Activated CD8-positive, alpha-beta T cell treated with anti-CD3 and anti-CD28 coated beads for 36 hours (primary cell): ENCODE results near the gene OOSP4A. TPM values are rescaled to one million over a fixed set of nuclear protein-coding genes. Genes with fewer than 3 reads are reported as not detected.

ENCODE experiments used
- ATAC-seq: fragments of 200-7000 bp; cut with Tn5 transposase; one replicate; pipeline ENCODE4 v1.10.0; 2021; ENCODE audit warnings: mild to moderate bottlenecking, moderate library complexity
- CTCF ChIA-PET: fragments of 350-600 bp; sonication (Branson Sonifier 250); formaldehyde crosslinking; loops from one replicate; lab custom pipeline; 2021; ENCODE audit warnings: antibody characterized with exemption; lab: Charles Lee
- POLR2A ChIA-PET: fragments of 350-600 bp; sonication (Branson Sonifier 250); formaldehyde crosslinking; loops from one replicate; lab custom pipeline; 2021; ENCODE audit warnings: antibody characterized with exemption; lab: Charles Lee
- DNase-seq: peaks from one replicate; pipeline ENCODE4 v3.0.0-alpha.2; 2020
- H3K27ac Mint-ChIP-seq: one replicate; pipeline ENCODE4 v1.8.0; 2021; ENCODE audit warnings: mild to moderate bottlenecking, mixed read lengths
- H3K27me3 Mint-ChIP-seq: one replicate; pipeline ENCODE4 v1.8.0; 2021; ENCODE audit warnings: mixed read lengths
- H3K36me3 Mint-ChIP-seq: one replicate; pipeline ENCODE4 v1.8.0; 2021; ENCODE audit warnings: low read depth, mixed read lengths
- H3K4me1 Mint-ChIP-seq: one replicate; pipeline ENCODE4 v1.8.0; 2021; ENCODE audit warnings: low read depth, mixed read lengths
- H3K4me3 Mint-ChIP-seq: one replicate; pipeline ENCODE4 v1.8.0; 2021; ENCODE audit warnings: mild to moderate bottlenecking, moderate library complexity, mixed read lengths
- H3K9me3 Mint-ChIP-seq: one replicate; pipeline ENCODE4 v1.8.0; 2021; ENCODE audit warnings: mixed read lengths
- intact Hi-C: fragments of 100-400 bp; cut with micrococcal nuclease; formaldehyde crosslinking; loops from one replicate; pipeline ENCODE4 v1.10.0; 2022
- total RNA-seq, 2 experiments: library from RNA; stranded (reverse); gene quantifications; one replicate each; pipeline ENCODE4 v1.2.3, GENCODE V29; 2021
- TF ChIP-seq, protein P1 (sequence below): fragments of 200-600 bp; IDR thresholded peaks from one replicate; pipeline ENCODE4 v1.8.0; 2022; ENCODE audit warnings: antibody characterized with exemption, mild to moderate bottlenecking

OOSP4A gene
- total RNA-seq, 2 experiments from 2014 or later = not detected

DNA sequence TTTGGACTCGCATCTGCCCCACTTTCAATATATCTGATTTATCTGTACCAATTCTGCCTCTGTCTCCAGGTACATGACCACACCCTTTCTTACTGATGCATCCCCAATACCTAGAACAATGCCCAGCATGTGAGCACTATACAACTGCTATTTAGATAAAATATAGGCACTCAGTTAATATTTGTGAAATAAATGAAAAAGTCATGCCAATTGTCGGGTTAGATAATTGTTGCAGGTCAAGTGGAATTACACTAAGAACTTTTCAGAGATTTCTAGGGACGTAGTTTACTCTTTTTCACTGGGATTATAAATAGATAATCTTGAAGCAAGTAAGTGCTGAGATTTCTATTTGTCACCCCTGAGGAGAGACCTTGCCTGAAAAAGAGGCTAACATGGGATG is 20.5 kb downstream of the OOSP4A start:
- intact Hi-C loops = no loop called here
- ChIA-PET CTCF (no interaction called here), POLR2A (no interaction called here)
- Mint-ChIP-seq H3K27me3 (peaks cover 6% of the 10 kb centered on the region), H3K9me3 (no peaks in the 10 kb centered on the region), H3K4me3 (no peak overlapping the region), H3K36me3 (no peaks in the 10 kb centered on the region), H3K4me1 (no peaks in the 10 kb centered on the region), H3K27ac (no peak overlapping the region)
- DNase-seq (no peak), ATAC-seq (no peak)
- TF ChIP-seq, protein P1, sequence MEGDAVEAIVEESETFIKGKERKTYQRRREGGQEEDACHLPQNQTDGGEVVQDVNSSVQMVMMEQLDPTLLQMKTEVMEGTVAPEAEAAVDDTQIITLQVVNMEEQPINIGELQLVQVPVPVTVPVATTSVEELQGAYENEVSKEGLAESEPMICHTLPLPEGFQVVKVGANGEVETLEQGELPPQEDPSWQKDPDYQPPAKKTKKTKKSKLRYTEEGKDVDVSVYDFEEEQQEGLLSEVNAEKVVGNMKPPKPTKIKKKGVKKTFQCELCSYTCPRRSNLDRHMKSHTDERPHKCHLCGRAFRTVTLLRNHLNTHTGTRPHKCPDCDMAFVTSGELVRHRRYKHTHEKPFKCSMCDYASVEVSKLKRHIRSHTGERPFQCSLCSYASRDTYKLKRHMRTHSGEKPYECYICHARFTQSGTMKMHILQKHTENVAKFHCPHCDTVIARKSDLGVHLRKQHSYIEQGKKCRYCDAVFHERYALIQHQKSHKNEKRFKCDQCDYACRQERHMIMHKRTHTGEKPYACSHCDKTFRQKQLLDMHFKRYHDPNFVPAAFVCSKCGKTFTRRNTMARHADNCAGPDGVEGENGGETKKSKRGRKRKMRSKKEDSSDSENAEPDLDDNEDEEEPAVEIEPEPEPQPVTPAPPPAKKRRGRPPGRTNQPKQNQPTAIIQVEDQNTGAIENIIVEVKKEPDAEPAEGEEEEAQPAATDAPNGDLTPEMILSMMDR = no peak

DNA sequence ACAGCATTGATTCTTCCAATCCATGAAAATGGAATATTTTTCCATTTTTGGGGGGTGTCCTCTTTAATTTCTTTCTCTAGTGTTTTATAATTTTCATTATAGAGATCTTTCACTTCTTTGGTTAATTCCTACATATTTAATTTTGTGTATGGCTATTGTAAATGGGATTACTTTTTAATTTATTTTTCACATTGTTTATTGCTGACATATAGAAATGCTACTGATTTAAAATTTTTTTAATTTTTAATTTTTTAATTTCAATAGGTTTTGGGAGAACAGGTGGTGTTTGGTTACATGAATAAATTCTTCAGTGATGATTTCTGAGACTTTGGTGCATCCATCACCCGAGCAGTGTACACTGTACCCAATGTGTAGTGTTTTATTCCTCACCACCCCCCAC is 26.6 kb downstream of the OOSP4A start:
- Mint-ChIP-seq H3K9me3 (peaks cover 8% of the 10 kb centered on the region), H3K4me1 (no peaks in the 10 kb centered on the region), H3K27me3 (peaks cover 8% of the 10 kb centered on the region), H3K4me3 (no peak overlapping the region), H3K27ac (no peak overlapping the region), H3K36me3 (no peaks in the 10 kb centered on the region)
- ATAC-seq (no peak), DNase-seq (no peak)
- TF ChIP-seq, protein P1 = no peak
- intact Hi-C loops = no loop called here
- CTCF ChIA-PET = no interaction called here
- POLR2A ChIA-PET = no interaction called here

DNA sequence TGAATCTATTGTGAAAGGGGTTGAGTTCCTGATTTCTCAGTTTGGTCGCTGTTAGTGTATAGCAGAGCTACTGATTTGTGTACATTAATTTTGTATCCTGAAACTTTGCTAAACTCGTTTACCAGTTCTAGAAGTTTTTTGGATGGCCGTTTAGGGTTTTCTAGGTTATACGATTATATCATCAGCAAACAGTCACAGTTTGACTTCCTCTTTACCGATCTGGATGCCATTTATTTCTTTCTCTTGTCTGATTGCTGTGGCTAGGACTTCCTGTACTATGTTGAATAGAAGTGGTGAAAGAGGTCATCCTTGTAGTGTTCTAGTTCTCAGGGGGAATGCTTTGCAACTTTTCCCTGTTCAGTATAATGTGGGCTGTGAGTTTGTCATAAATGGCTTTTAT is 28.6 kb downstream of the OOSP4A start:
- no peak for ATAC-seq
- intact Hi-C loops = no loop called here
- H3K27ac Mint-ChIP-seq = no peak overlapping the region
- ChIA-PET CTCF (no interaction called here), POLR2A (no interaction called here)
- no peak overlapping the region for H3K4me3 Mint-ChIP-seq
- peaks cover 8% of the 10 kb centered on the region for H3K9me3 Mint-ChIP-seq
- no peaks in the 10 kb centered on the region for H3K4me1 Mint-ChIP-seq
- DNase-seq = no peak
- H3K36me3 Mint-ChIP-seq = no peaks in the 10 kb centered on the region
- TF ChIP-seq, protein P1 = no peak
- H3K27me3 Mint-ChIP-seq = peaks cover 8% of the 10 kb centered on the region

DNA sequence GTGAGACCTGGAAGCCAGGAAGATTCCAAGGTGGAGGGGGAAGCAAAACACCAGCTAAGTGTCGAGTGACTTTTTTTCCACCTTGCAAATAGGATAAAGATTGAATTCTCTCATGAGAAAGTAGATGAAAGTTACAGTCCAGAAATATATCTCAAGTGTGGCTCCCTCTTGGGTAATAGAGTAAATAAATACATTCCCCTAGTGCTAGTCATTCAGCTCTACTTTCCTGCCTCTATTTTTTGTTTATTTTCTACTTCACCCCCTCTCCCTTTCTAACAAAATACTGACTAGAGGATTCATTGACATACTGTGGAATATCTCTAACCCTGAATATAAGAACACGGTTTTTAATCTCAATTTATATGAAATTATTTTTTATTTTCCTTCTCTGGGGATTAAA is 34.0 kb downstream of the OOSP4A start:
- Mint-ChIP-seq H3K36me3 (no peaks in the 10 kb centered on the region), H3K27me3 (peaks cover 16% of the 10 kb centered on the region), H3K4me3 (no peak overlapping the region), H3K27ac (no peak overlapping the region), H3K4me1 (no peaks in the 10 kb centered on the region), H3K9me3 (no peaks in the 10 kb centered on the region)
- TF ChIP-seq, protein P1 = no peak
- intact Hi-C loops = no loop called here
- ATAC-seq (no peak), DNase-seq (no peak)
- POLR2A ChIA-PET = no interaction called here
- CTCF ChIA-PET = no interaction called here

DNA sequence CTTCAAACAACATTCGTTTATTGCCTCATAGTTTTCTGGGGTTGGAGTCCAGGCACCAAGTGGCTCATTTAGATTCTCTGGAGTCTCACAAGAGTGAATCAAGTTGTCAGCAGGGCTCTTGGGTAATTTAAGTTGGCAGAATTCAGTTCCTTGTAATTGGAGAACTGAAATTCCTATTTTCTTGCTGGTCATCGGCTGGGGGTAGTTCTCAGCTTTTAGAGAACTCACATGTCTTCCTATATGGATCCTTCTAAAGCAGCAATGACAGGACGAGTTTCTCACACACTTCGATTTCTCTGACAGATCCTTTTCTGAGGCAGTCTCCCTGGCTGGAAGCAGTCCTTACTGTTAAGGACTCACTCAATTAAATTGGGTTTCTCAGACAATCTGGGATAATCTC is 35.9 kb downstream of the OOSP4A start:
- Mint-ChIP-seq H3K27me3 (peaks cover 12% of the 10 kb centered on the region), H3K4me3 (no peak overlapping the region), H3K27ac (no peak overlapping the region), H3K36me3 (no peaks in the 10 kb centered on the region), H3K9me3 (no peaks in the 10 kb centered on the region), H3K4me1 (no peaks in the 10 kb centered on the region)
- TF ChIP-seq, protein P1 = no peak
- intact Hi-C loops = no loop called here
- ChIA-PET POLR2A (no interaction called here), CTCF (no interaction called here)
- ATAC-seq (no peak), DNase-seq (no peak)
